Raji (cell line): ENCODE measurements around the gene TBC1D5.

Experiments
- POLR2A ChIP-seq: IDR thresholded peaks from 2 replicates; pipeline ENCODE4 v1.6.1; 2011; ENCODE audit warnings: low read depth, low read length, control low read depth; ENCODE audit not compliant: insufficient read depth

TBC1D5 gene

GRCh38 chr3:17579289-17580031, 163.0 kb downstream of the TBC1D5 start:
- no peak for TF ChIP-seq POLR2A

GRCh38 chr3:17577796-17578520, 164.5 kb downstream of the TBC1D5 start:
- TF ChIP-seq POLR2A: no peak

GRCh38 chr3:17573396-17573795, 169.0 kb downstream of the TBC1D5 start:
- TF ChIP-seq POLR2A: no peak

GRCh38 chr3:17571686-17572085, 170.7 kb downstream of the TBC1D5 start:
- TF ChIP-seq POLR2A: no peak

- no peak for TF ChIP-seq POLR2A
Measured at GRCh38 chr3:17562845-17563244, 179.6 kb downstream of the TBC1D5 start.

GRCh38 chr3:17558565-17558964, 183.9 kb downstream of the TBC1D5 start:
- TF ChIP-seq POLR2A: no peak

GRCh38 chr3:17557749-17558463, 184.5 kb downstream of the TBC1D5 start:
- TF ChIP-seq POLR2A: no peak

GRCh38 chr3:17555525-17555924, 186.9 kb downstream of the TBC1D5 start:
- no peak for TF ChIP-seq POLR2A

- no peak for TF ChIP-seq POLR2A
Measured at GRCh38 chr3:17554078-17554477, 188.4 kb downstream of the TBC1D5 start.

GRCh38 chr3:17553080-17553479, 189.4 kb downstream of the TBC1D5 start:
- TF ChIP-seq POLR2A: no peak

GRCh38 chr3:17552351-17552750, 190.1 kb downstream of the TBC1D5 start:
- no peak for TF ChIP-seq POLR2A

- TF ChIP-seq POLR2A: no peak
Measured at GRCh38 chr3:17551895-17552294, 190.5 kb downstream of the TBC1D5 start.

GRCh38 chr3:17551333-17551732, 191.1 kb downstream of the TBC1D5 start:
- no peak for TF ChIP-seq POLR2A

- no peak for TF ChIP-seq POLR2A
Measured at GRCh38 chr3:17550624-17551023, 191.8 kb downstream of the TBC1D5 start.

GRCh38 chr3:17546500-17547255, 195.8 kb downstream of the TBC1D5 start:
- TF ChIP-seq POLR2A: no peak
